ENCODE data around the gene DMRT2.

The DMRT2 gene

GRCh38 chr9:1077616-1078015 is 27.5 kb downstream of the DMRT2 start:
- Histone ChIP-seq H3K36me3 (ENCODE audit: control insufficient read depth, insufficient read depth, low read length) (no peaks in the 10 kb centered on the region), H3K27me3 (replicated peaks; ENCODE audit: control insufficient read depth, insufficient read depth, low read length) (peaks cover 1% of the 10 kb centered on the region; the same call in 1 of the 2 replicates), H3K4me3 (replicated peaks; ENCODE audit: low read depth, low read length) (no peak overlapping the region)
- no peak for DNase-seq (ENCODE audit: extremely low read depth, insufficient read length)
- TF ChIP-seq CTCF (IDR thresholded peaks at IDR 0.05; ENCODE audit: insufficient read depth, low read length, poor library complexity, severe bottlenecking): no peak

GRCh38 chr9:1083325-1083913 is 33.3 kb downstream of the DMRT2 start:
- no peak overlapping the region for H3K4me3 ChIP-seq (replicated peaks; ENCODE audit: low read depth, low read length)
- no peak for DNase-seq (ENCODE audit: extremely low read depth, insufficient read length)
- no peaks in the 10 kb centered on the region; the same call in 1 of the 2 replicates for H3K27me3 ChIP-seq (replicated peaks; ENCODE audit: control insufficient read depth, insufficient read depth, low read length)
- no peak for TF ChIP-seq CTCF (IDR thresholded peaks at IDR 0.05; ENCODE audit: insufficient read depth, low read length, poor library complexity, severe bottlenecking)
- no peaks in the 10 kb centered on the region for H3K36me3 ChIP-seq (ENCODE audit: control insufficient read depth, insufficient read depth, low read length)

- Histone ChIP-seq H3K36me3 (ENCODE audit: control insufficient read depth, insufficient read depth, low read length) (no peaks in the 10 kb centered on the region), H3K4me3 (replicated peaks; ENCODE audit: low read depth, low read length) (no peak overlapping the region), H3K27me3 (replicated peaks; ENCODE audit: control insufficient read depth, insufficient read depth, low read length) (no peaks in the 10 kb centered on the region; the same call in 1 of the 2 replicates)
- no peak for DNase-seq (ENCODE audit: extremely low read depth, insufficient read length)
- no peak for TF ChIP-seq CTCF (IDR thresholded peaks at IDR 0.05; ENCODE audit: insufficient read depth, low read length, poor library complexity, severe bottlenecking)
Observed at GRCh38 chr9:1085086-1085485, 34.9 kb downstream of the DMRT2 start.

- no peaks in the 10 kb centered on the region; the same call in 1 of the 2 replicates for H3K27me3 ChIP-seq (replicated peaks; ENCODE audit: control insufficient read depth, insufficient read depth, low read length)
- H3K36me3 ChIP-seq (ENCODE audit: control insufficient read depth, insufficient read depth, low read length): no peaks in the 10 kb centered on the region
- no peak overlapping the region for H3K4me3 ChIP-seq (replicated peaks; ENCODE audit: low read depth, low read length)
- TF ChIP-seq CTCF (IDR thresholded peaks at IDR 0.05; ENCODE audit: insufficient read depth, low read length, poor library complexity, severe bottlenecking): no peak
- DNase-seq (ENCODE audit: extremely low read depth, insufficient read length): no peak
Observed at GRCh38 chr9:1086517-1086916, 36.4 kb downstream of the DMRT2 start.

- Histone ChIP-seq H3K27me3 (replicated peaks; ENCODE audit: control insufficient read depth, insufficient read depth, low read length) (no peaks in the 10 kb centered on the region; the same call in 1 of the 2 replicates), H3K4me3 (replicated peaks; ENCODE audit: low read depth, low read length) (no peak overlapping the region), H3K36me3 (ENCODE audit: control insufficient read depth, insufficient read depth, low read length) (no peaks in the 10 kb centered on the region)
- no peak for DNase-seq (ENCODE audit: extremely low read depth, insufficient read length)
- TF ChIP-seq CTCF (IDR thresholded peaks at IDR 0.05; ENCODE audit: insufficient read depth, low read length, poor library complexity, severe bottlenecking): no peak
Observed at GRCh38 chr9:1087120-1087881, 37.1 kb downstream of the DMRT2 start.
